ENCODE measurements around the gene ERLEC1.

DNA sequence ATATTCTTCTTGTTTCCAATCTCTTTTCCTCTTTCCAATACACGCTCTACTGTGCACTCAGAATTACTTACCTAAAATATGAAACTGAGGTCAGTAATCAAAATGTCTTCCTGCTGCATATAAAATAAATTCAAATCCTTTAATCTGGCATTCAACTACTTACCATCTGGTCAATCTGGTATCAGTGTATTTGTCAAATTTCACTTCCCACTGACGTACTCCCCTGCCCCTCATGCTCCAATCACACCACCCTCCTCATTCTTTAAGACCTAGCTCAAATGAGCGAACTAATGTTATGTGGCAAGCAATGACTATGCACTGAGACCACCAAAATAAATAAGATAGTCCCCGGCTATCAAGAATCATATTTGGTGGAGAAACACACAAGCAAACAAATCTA, 6.8 kb upstream of the ERLEC1 start:
- TF ChIP-seq, protein P1, sequence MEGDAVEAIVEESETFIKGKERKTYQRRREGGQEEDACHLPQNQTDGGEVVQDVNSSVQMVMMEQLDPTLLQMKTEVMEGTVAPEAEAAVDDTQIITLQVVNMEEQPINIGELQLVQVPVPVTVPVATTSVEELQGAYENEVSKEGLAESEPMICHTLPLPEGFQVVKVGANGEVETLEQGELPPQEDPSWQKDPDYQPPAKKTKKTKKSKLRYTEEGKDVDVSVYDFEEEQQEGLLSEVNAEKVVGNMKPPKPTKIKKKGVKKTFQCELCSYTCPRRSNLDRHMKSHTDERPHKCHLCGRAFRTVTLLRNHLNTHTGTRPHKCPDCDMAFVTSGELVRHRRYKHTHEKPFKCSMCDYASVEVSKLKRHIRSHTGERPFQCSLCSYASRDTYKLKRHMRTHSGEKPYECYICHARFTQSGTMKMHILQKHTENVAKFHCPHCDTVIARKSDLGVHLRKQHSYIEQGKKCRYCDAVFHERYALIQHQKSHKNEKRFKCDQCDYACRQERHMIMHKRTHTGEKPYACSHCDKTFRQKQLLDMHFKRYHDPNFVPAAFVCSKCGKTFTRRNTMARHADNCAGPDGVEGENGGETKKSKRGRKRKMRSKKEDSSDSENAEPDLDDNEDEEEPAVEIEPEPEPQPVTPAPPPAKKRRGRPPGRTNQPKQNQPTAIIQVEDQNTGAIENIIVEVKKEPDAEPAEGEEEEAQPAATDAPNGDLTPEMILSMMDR (IDR thresholded peaks at IDR 0.05), result no peak
- TF ChIP-seq POLR2AphosphoS5 (IDR thresholded peaks at IDR 0.05), result no peak
